ENCODE data around the gene C11orf68. TPM values are rescaled to one million over a fixed set of nuclear protein-coding genes. Genes with fewer than 3 reads are reported as not detected.

Gene C11orf68
- total RNA-seq, 1 experiment from 2014 or later, result 31.9 TPM

- Mint-ChIP-seq H3K36me3 (no peaks in the 10 kb centered on the region), H3K4me1 (peaks cover 40% of the 10 kb centered on the region), H3K4me3 (no peak overlapping the region), H3K9me3 (no peaks in the 10 kb centered on the region), H3K27me3 (ENCODE audit: low read depth) (peaks cover 7% of the 10 kb centered on the region; the same call in 1 of the 2 replicates), H3K27ac (peak overlapping the region; percentile 65; the same call in 1 of the 2 replicates)
- DNase-seq (ENCODE audit: low spot score) (no peak), ATAC-seq (no peak)
- TF ChIP-seq ZNF121 (CRISPR knock-in tag; IDR thresholded peaks at IDR 0.05), result no peak
- TF ChIP-seq ARID4B (CRISPR knock-in tag; IDR thresholded peaks at IDR 0.05; ENCODE audit: borderline replicate concordance), result no peak
- TF ChIP-seq GABPB1 (CRISPR knock-in tag; IDR thresholded peaks at IDR 0.05), result no peak
- no peak for TF ChIP-seq NFE2L1 (CRISPR knock-in tag; IDR thresholded peaks at IDR 0.05)
- no peak for TF ChIP-seq ZNF396 (CRISPR knock-in tag; IDR thresholded peaks at IDR 0.05; ENCODE audit: borderline replicate concordance)
- no peak for TF ChIP-seq ZNF232 (CRISPR knock-in tag; IDR thresholded peaks at IDR 0.05)
- TF ChIP-seq JAZF1 (CRISPR knock-in tag; IDR thresholded peaks at IDR 0.05), result no peak
- TF ChIP-seq TEAD1 (CRISPR knock-in tag; IDR thresholded peaks at IDR 0.05), result no peak
- TF ChIP-seq STAT6 (CRISPR knock-in tag; conservative IDR thresholded peaks at IDR 0.05; ENCODE audit: low read depth), result no peak
- no peak for TF ChIP-seq HMGXB4 (CRISPR knock-in tag; IDR thresholded peaks at IDR 0.05)
- no peak for TF ChIP-seq E2F4 (CRISPR knock-in tag; IDR thresholded peaks at IDR 0.05; ENCODE audit: borderline replicate concordance, low read depth)
- no peak for TF ChIP-seq ZNF263 (CRISPR knock-in tag; IDR thresholded peaks at IDR 0.05; ENCODE audit: low read depth)
- TF ChIP-seq MAX (CRISPR knock-in tag; IDR thresholded peaks at IDR 0.05), result no peak
- CTCF ChIA-PET, result interaction anchor here (0.9 to 3.1 kb wide), 3 partner anchors 12 to 84 kb away, joined by 3 to 10 read pairs (median 3); no protein-coding TSS in a partner anchor
- POLR2A ChIA-PET, result no interaction called here
These were observed 25.3 kb upstream of the C11orf68 start for GRCh38 chr11:65944191-65944590.

GRCh38 chr11:65942531-65942930 lies 23.7 kb upstream of the C11orf68 start:
- H3K27me3 Mint-ChIP-seq (ENCODE audit: low read depth), result peaks cover 7% of the 10 kb centered on the region; the same call in 1 of the 2 replicates
- ChIA-PET POLR2A (no interaction called here), CTCF (interaction anchor here (1.1 to 3.1 kb wide), 4 partner anchors 10 to 58 kb away, joined by 3 to 10 read pairs (median 5); partner anchors contain the start of gene FIBP)
- DNase-seq (ENCODE audit: low spot score) (no peak), ATAC-seq (no peak)
- no peak overlapping the region for H3K27ac Mint-ChIP-seq
- no peaks in the 10 kb centered on the region for H3K9me3 Mint-ChIP-seq
- H3K36me3 Mint-ChIP-seq, result no peaks in the 10 kb centered on the region
- peaks cover 51% of the 10 kb centered on the region for H3K4me1 Mint-ChIP-seq
- no peak overlapping the region for H3K4me3 Mint-ChIP-seq
- TF ChIP-seq MXD4 (CRISPR knock-in tag; IDR thresholded peaks at IDR 0.05; ENCODE audit: borderline replicate concordance) (no peak), ZNF416 (CRISPR knock-in tag; IDR thresholded peaks at IDR 0.05) (no peak), JUN (CRISPR knock-in tag; IDR thresholded peaks at IDR 0.05) (no peak), FOXK1 (CRISPR knock-in tag; IDR thresholded peaks at IDR 0.05) (no peak), IRF1 (CRISPR knock-in tag; IDR thresholded peaks at IDR 0.05) (no peak), ZNF121 (CRISPR knock-in tag; IDR thresholded peaks at IDR 0.05) (no peak), CREB1 (CRISPR knock-in tag; IDR thresholded peaks at IDR 0.05) (no peak), TP53 (CRISPR knock-in tag; IDR thresholded peaks at IDR 0.05) (no peak), ERG (CRISPR knock-in tag; IDR thresholded peaks at IDR 0.05) (no peak)
